Thyroid gland (tissue), 4 donors: ENCODE measurements around the gene RIPK3. TPM values are rescaled to one million over a fixed set of nuclear protein-coding genes. Genes with fewer than 3 reads are reported as not detected.

Source experiments
- DNase-seq, 2 donors: peaks; one replicate each; pipeline ENCODE4 v3.0.0-alpha.2; 2019
- H3K27ac ChIP-seq, 3 donors: fragments of 200-600 bp; sonication (generic); 1 replicate in 2 of 3; 2 replicates in 1 of 3; pipeline ENCODE4 v1.5.1; 2016 to 2019; ENCODE audit warnings: mild to moderate bottlenecking in 1 of 3, moderate library complexity in 1 of 3
- H3K27me3 ChIP-seq: fragments of 200-600 bp; sonication (generic); one replicate; pipeline ENCODE4 v1.5.1; 2019
- H3K36me3 ChIP-seq, 2 donors: fragments of 200-600 bp; sonication (generic); one replicate each; pipeline ENCODE4 v1.5.1; 2016 to 2019
- H3K4me1 ChIP-seq, 2 donors: fragments of 200-600 bp; sonication (generic); one replicate each; pipeline ENCODE4 v1.5.1; 2017 to 2019
- H3K4me3 ChIP-seq, 3 donors: fragments of 200-600 bp; sonication (generic); replicated peaks in 1 of 3; 1 replicate in 2 of 3; 2 replicates in 1 of 3; pipeline ENCODE4 v1.5.1; 2016; ENCODE audit warnings: mild to moderate bottlenecking in 1 of 3
- H3K9me3 ChIP-seq: fragments of 200-600 bp; sonication (generic); one replicate; pipeline ENCODE4 v1.5.1; 2017
- POLR2A ChIP-seq, 2 donors: fragments of 450-650 bp; IDR thresholded peaks; one replicate each; pipeline ENCODE4 v1.6.1; 2017; ENCODE audit warnings: antibody characterized with exemption in 2 of 2, mild to moderate bottlenecking in 2 of 2, moderate library complexity in 1 of 2
- WGBS, 2 donors: methylation state at CpG; one replicate each; pipeline ENCODE4 v1.1.5; 2017; 5-methylcytosine and 5-hydroxymethylcytosine counted together
- intact Hi-C: fragments of 100-400 bp; cut with DNase I; formaldehyde crosslinking; loops from one replicate; pipeline ENCODE4 v1.15.1; 2023
- total RNA-seq, 4 donors: library from RNA; depleted of rRNA; stranded (reverse); fragments of >200 nt; gene quantifications; one replicate each; pipeline ENCODE4 v1.2.3, GENCODE V29; 2016
- TF ChIP-seq, protein P1 (sequence below), 6 experiments: fragments of 200-600 bp in 3 of 6; fragments of 450-650 bp in 3 of 6; sonication (generic) in 3 of 6; IDR thresholded peaks; one replicate each; pipeline ENCODE4 v1.5.1; 2016 to 2019; ENCODE audit warnings: antibody characterized with exemption in 6 of 6, mild to moderate bottlenecking in 2 of 6, inconsistent platforms in 1 of 6, moderate library complexity in 1 of 6

The RIPK3 gene
- total RNA-seq, 4 donors from 2014 or later: 12.4 to 21.3 (median 18.4) TPM

DNA sequence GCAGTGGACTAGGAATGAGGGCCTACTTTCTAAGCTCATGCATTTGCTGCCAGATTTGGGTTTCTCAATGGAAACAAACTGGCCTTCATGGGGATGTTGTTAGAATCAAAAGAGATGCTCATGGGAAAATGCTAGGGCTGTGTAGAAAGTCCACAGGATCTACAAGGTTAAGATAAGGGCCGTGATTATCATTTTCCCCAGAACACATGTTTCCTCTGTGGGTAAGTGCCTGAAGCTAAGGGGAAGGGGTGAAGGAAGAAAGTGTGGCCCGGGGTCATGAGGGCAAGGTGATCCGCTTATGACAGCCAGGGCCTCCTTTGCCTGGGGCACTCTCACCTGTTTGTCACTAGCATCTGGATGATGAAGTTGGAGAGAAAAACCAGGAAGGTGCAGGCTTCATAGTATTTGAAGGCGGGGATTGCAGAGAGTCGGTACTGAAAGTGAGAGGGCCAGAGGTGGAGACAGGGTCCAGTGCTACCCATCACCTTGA, 14.7 kb downstream of the RIPK3 start:
- Histone ChIP-seq H3K27ac (no peak overlapping the region), H3K4me1 (no peaks in the 10 kb centered on the region), H3K9me3 (no peaks in the 10 kb centered on the region), H3K27me3 (no peaks in the 10 kb centered on the region), H3K4me3 (no peak overlapping the region), H3K36me3 (no peaks in the 10 kb centered on the region)
- WGBS, 2 donors: 89% methylated on average over 5 of the region's 5 CpGs
- intact Hi-C loops: no loop called here
- no peak for DNase-seq
- TF ChIP-seq, protein P1, sequence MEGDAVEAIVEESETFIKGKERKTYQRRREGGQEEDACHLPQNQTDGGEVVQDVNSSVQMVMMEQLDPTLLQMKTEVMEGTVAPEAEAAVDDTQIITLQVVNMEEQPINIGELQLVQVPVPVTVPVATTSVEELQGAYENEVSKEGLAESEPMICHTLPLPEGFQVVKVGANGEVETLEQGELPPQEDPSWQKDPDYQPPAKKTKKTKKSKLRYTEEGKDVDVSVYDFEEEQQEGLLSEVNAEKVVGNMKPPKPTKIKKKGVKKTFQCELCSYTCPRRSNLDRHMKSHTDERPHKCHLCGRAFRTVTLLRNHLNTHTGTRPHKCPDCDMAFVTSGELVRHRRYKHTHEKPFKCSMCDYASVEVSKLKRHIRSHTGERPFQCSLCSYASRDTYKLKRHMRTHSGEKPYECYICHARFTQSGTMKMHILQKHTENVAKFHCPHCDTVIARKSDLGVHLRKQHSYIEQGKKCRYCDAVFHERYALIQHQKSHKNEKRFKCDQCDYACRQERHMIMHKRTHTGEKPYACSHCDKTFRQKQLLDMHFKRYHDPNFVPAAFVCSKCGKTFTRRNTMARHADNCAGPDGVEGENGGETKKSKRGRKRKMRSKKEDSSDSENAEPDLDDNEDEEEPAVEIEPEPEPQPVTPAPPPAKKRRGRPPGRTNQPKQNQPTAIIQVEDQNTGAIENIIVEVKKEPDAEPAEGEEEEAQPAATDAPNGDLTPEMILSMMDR (IDR thresholded peaks at IDR 0.05): no peak
- TF ChIP-seq POLR2A (IDR thresholded peaks at IDR 0.05): no peak

DNA sequence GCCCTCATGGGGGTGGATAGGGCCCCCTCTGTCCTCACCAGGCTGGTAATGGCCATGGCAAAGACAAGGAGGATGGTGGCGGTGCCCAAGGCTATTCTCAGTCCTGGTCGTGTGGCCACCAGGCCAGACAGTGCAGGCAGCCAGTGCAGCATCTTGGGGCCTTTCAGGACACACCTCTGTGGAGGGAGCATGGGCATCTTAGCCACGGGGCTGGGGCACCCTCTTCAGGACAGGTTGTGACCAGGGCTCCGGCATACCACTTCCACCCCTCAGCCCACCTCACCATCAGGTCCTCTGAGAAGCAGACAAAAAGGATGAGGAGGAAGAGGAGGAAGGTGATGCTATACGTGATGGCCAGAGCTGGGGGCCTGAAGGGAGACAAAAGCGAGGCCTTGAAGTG, 15.8 kb downstream of the RIPK3 start:
- Histone ChIP-seq H3K4me3 (no peak overlapping the region), H3K4me1 (no peaks in the 10 kb centered on the region), H3K27me3 (no peaks in the 10 kb centered on the region), H3K9me3 (no peaks in the 10 kb centered on the region), H3K27ac (no peak overlapping the region), H3K36me3 (no peaks in the 10 kb centered on the region)
- WGBS, 2 donors: 72 to 89% methylated on average over 5 of the region's 6 CpGs
- TF ChIP-seq, protein P1 (IDR thresholded peaks at IDR 0.05): no peak
- no peak for TF ChIP-seq POLR2A (IDR thresholded peaks at IDR 0.05)
- intact Hi-C loops: no loop called here
- DNase-seq: no peak

DNA sequence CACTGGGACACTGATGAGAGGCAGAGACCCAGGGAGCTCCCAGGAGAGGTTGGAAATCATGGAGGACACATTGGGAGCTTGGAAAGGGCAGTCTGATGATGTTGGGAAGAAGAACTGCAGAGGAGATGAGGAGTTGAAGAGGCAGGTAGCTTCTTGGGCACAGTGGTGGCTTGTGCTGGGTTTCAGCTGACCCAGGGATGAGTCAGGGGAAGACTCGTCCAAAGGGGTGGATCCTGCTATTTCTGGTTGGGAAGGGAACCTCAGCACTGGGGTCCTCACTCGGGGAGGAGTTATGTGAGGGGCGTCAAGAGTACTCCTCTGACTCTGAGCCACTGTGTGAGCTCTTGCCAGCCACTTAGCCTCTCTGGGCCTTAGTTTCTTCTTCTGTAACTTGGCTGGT, 16.4 kb downstream of the RIPK3 start:
- intact Hi-C loops: no loop called here
- WGBS, 2 donors: 65 to 79% methylated on average over 3 of the region's 3 CpGs

DNA sequence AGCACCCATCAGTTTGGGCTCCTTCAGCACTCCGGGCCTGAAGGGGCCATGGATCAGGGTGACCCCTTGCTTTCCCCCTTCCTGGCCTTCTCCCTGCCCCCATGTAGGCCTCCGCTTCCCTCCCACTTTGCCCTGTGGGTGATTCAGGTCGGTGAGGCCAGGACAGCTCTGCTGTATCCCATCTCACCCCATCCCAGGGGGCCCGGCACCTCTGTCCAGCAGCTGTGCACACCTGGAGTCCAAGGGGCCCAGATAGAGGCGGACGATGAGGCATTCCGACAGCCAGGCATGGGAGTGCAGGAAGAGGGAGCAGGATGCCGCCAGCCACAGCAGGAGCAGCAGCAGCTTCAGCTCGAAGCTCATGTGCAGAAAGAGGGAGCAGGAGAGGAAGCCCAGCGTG, 17.1 kb downstream of the RIPK3 start:
- DNase-seq: no peak
- intact Hi-C loops: no loop called here
- TF ChIP-seq, protein P1 (IDR thresholded peaks at IDR 0.05): no peak
- no peak for TF ChIP-seq POLR2A (IDR thresholded peaks at IDR 0.05)
- WGBS, 2 donors: 79 to 98% methylated on average over 5 to 10 of the region's 10 CpGs
- H3K27ac ChIP-seq: no peak overlapping the region
- H3K4me3 ChIP-seq: no peak overlapping the region
- H3K9me3 ChIP-seq: no peaks in the 10 kb centered on the region
- no peaks in the 10 kb centered on the region for H3K4me1 ChIP-seq
- no peaks in the 10 kb centered on the region for H3K36me3 ChIP-seq
- H3K27me3 ChIP-seq: no peaks in the 10 kb centered on the region

More for the DNA sequence above, 16.4 kb downstream of the RIPK3 start:
- H3K4me3 ChIP-seq: no peak overlapping the region
- H3K4me1 ChIP-seq: no peaks in the 10 kb centered on the region
- no peaks in the 10 kb centered on the region for H3K27me3 ChIP-seq
- no peak overlapping the region for H3K27ac ChIP-seq
- DNase-seq: no peak
- TF ChIP-seq, protein P1 (IDR thresholded peaks at IDR 0.05): no peak
- TF ChIP-seq POLR2A (IDR thresholded peaks at IDR 0.05): no peak
- no peaks in the 10 kb centered on the region for H3K36me3 ChIP-seq
- no peaks in the 10 kb centered on the region for H3K9me3 ChIP-seq

DNA sequence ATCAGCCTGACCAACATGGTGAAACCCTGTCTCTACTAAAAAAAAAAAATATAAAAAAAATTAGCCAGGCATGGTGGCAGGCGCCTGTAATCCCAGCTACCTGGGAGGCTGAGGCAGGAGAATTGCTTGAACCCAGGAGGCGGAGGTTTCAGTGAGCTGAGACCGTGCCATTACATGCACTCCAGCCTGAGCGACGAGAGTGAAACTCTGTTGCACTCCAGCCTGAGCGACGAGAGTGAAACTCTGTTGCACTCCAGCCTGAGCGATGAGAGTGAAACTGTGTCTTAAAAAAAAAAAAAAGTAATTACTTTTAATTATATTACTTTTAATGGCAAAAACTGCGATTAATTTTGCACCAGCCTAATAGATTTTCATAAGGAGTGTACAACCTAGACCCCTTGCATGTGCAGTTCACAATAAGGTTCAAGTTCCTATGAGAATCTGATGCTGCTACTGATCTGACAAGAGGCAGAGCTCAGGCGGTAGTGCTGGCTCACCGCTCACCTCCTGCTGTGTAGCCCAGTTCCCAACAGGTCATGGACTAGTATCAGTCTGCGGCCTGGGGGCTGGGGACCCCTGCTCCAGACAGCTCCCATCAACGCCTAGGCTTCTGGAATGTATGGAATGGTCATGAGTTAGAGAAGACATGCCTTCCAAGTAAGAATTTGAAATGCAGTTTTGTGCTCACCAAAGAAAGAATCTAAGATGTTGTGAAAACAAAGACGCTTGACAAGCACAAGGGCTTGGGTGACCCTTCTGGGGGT, 18.4 kb downstream of the RIPK3 start:
- intact Hi-C loops: no loop called here
- H3K27me3 ChIP-seq: no peaks in the 10 kb centered on the region
- no peak overlapping the region for H3K4me3 ChIP-seq
- DNase-seq: no peak
- 84% methylated on average over 14 of the region's 14 CpGs for WGBS, 2 donors
- H3K36me3 ChIP-seq: no peaks in the 10 kb centered on the region
- TF ChIP-seq POLR2A (IDR thresholded peaks at IDR 0.05): no peak
- TF ChIP-seq, protein P1 (IDR thresholded peaks at IDR 0.05): no peak
- H3K9me3 ChIP-seq: no peaks in the 10 kb centered on the region
- H3K27ac ChIP-seq: no peak overlapping the region
- H3K4me1 ChIP-seq: peaks cover 0 to 9% of the 10 kb centered on the region in 2 donors
